GM15510 (cell line): ENCODE measurements around the gene HDAC4.

Experiments used
- POLR2A ChIP-seq: IDR thresholded peaks from 3 replicates; pipeline ENCODE4 v1.6.1; 2011; ENCODE audit warnings: borderline replicate concordance; ENCODE audit not compliant: insufficient read length; ENCODE audit errors: extremely low read depth

HDAC4 gene

DNA sequence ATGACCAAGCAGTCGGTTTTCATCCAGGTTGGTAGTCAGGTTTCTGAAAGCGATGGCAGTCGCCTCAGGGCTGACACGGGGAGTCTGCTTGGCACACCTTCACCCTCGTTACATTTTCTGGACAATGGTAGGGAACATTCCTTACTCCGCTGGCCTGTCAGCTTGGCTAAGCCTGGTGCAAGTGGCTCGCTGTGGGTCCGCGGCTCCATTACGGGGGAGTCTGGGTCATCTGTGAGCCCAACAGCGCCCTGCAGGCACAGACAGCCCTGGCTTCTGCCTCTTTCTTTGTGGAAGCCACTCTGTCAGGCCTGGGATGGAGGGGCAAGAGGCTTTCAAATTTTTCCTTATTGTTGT, 95.6 kb downstream of the HDAC4 start:
- TF ChIP-seq POLR2A, result no peak

DNA sequence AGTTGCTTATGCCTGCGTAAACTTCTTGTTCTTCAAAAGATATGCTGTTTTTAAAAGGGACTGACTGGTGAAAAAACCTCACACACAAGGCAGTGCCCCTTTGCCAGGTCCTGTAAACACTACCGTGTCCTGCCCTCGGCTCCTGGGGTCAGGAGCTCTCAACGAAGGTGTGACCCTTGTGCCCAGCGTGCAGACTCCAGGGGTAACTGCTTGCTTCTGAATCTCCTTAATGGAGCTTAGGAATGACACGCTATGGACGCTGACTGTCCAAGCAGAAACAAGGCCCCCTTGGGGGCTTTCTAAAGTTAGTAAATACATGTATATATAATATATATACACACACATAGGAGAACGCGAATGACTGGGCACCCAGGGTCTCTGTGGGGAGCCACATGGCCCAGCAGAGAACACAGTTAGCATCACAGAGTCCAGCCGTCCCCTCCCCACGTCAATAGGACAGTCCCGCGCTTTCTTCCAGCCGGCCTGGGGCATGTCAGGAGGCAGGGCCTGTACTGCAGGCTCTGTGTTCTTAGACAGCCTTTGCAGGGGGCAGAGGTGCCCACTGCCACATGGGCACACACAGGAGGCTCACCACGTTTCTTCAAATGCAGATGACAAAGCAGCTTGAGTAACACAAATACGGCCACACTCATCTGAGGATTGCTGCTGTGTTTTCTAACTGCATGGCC, 96.1 kb downstream of the HDAC4 start:
- TF ChIP-seq POLR2A, result no peak

GRCh38 chr2:239303711-239304532, 96.9 kb downstream of the HDAC4 start:
- TF ChIP-seq POLR2A, result no peak

GRCh38 chr2:239302808-239303557, 97.8 kb downstream of the HDAC4 start:
- TF ChIP-seq POLR2A, result no peak

- no peak for TF ChIP-seq POLR2A
These were observed 98.6 kb downstream of the HDAC4 start for GRCh38 chr2:239302083-239302807.

GRCh38 chr2:239300871-239301735, 99.7 kb downstream of the HDAC4 start:
- TF ChIP-seq POLR2A, result no peak

DNA sequence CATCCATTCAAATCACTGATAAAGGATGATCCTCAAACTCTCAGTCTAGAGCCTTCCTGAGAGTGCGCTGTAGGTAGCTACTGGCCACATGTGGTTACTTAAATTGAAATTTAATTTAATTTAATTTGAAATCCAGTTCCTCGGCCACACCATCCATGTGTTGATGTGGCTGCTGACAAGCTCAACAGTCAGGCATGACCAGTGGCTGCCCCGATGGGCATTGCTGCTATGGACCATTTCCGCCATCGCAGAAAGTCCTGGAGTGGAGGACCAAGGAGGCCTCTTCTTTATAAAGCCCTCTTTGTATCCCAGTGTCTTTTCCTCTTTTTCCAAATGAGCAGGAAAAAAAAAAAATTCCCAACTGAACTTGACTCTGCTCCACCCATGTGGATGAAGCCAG, 100.6 kb downstream of the HDAC4 start:
- no peak for TF ChIP-seq POLR2A

- TF ChIP-seq POLR2A, result no peak
These were observed 101.4 kb downstream of the HDAC4 start for GRCh38 chr2:239299218-239299939.

GRCh38 chr2:239298116-239298804, 102.6 kb downstream of the HDAC4 start:
- no peak for TF ChIP-seq POLR2A

GRCh38 chr2:239297142-239298004, 103.4 kb downstream of the HDAC4 start:
- TF ChIP-seq POLR2A, result no peak

- no peak for TF ChIP-seq POLR2A
These were observed 104.5 kb downstream of the HDAC4 start for GRCh38 chr2:239296020-239296932.
